ENCODE results near the gene SASS6.

GRCh38 chr1:100045206-100045605, 87.5 kb downstream of the SASS6 start:
- no peak for TF ChIP-seq POLR2A (IDR thresholded peaks at IDR 0.05)
- no peak for TF ChIP-seq CTCF (IDR thresholded peaks at IDR 0.05)
